K562 (cell line): ENCODE measurements around the gene PSMG3. TPM values are rescaled to one million over a fixed set of nuclear protein-coding genes. Genes with fewer than 3 reads are reported as not detected.

Experiments
- CXXC5 ChIP-seq: fragments of 250-450 bp; sonication (Bioruptor Pico); IDR thresholded peaks from 2 replicates; pipeline ENCODE4 v1.8.0; 2022; ENCODE audit warnings: inconsistent platforms, mild to moderate bottlenecking, moderate library complexity
- FUS ChIP-seq: fragments of 200-400 bp; formaldehyde crosslinking; optimal IDR thresholded peaks from 2 replicates; pipeline ENCODE3; 2017; ENCODE audit warnings: low read depth, low read length
- GMEB1 ChIP-seq: fragments of 250-450 bp; sonication (Bioruptor Pico); IDR thresholded peaks from 2 replicates; pipeline ENCODE4 v1.4.0; 2020; ENCODE audit warnings: mild to moderate bottlenecking
- GTF3C2 ChIP-seq: IDR thresholded peaks from 3 replicates; pipeline ENCODE4 v1.6.1; 2011; ENCODE audit warnings: borderline replicate concordance, mild to moderate bottlenecking, moderate library complexity; ENCODE audit not compliant: insufficient read length; ENCODE audit errors: extremely low read depth
- NR3C1 ChIP-seq: sonication (generic); formaldehyde crosslinking; IDR thresholded peaks from 2 replicates; pipeline ENCODE4 v1.8.1; 2022; ENCODE audit warnings: missing genetic modification reagents
- TBP ChIP-seq: optimal IDR thresholded peaks from 2 replicates; pipeline ENCODE3; 2011; ENCODE audit warnings: low read depth, low read length, improper control_type of control experiment
- ZBTB9 ChIP-seq: fragments of 450-650 bp; formaldehyde crosslinking; IDR thresholded peaks from 2 replicates; pipeline ENCODE4 v1.4.0; 2020; ENCODE audit warnings: mild to moderate bottlenecking, moderate library complexity
- ZNF12 ChIP-seq: sonication (generic); formaldehyde crosslinking; IDR thresholded peaks from 2 replicates; pipeline ENCODE4 v1.4.0; 2020; ENCODE audit warnings: mild to moderate bottlenecking, missing genetic modification reagents
- ZNF134 ChIP-seq: fragments of 250-450 bp; sonication (Bioruptor Pico); conservative IDR thresholded peaks from 2 replicates; pipeline ENCODE4 v1.4.0; 2020
- ZNF324 ChIP-seq: fragments of 250-450 bp; sonication (Bioruptor Pico); IDR thresholded peaks from 2 replicates; pipeline ENCODE4 v1.4.0; 2020; ENCODE audit warnings: mild to moderate bottlenecking
- ZNF609 ChIP-seq: sonication (generic); formaldehyde crosslinking; IDR thresholded peaks from 2 replicates; pipeline ENCODE4 v1.8.1; 2023; ENCODE audit warnings: missing genetic modification reagents, mild to moderate bottlenecking, borderline replicate concordance
- ZNF639 ChIP-seq, 2 experiments: fragments of 200-800 bp in 1 of 2; sonication (Bioruptor generic) in 1 of 2; sonication (generic) in 1 of 2; formaldehyde crosslinking in 1 of 2; IDR thresholded peaks in 1 of 2; conservative IDR thresholded peaks in 1 of 2; 2 replicates each; pipeline versions ENCODE4 v1.5.0 to v1.6.1; 2016 to 2020; ENCODE audit warnings: missing compliant biosample characterization in 1 of 2, missing genetic modification characterization in 1 of 2, missing genetic modification reagents in 1 of 2
- ZNF699 ChIP-seq: fragments of 250-450 bp; sonication (Bioruptor Pico); IDR thresholded peaks from 2 replicates; pipeline ENCODE4 v1.8.0; 2021; ENCODE audit warnings: mild to moderate bottlenecking, moderate library complexity; ENCODE audit not compliant: insufficient replicate concordance
- polyA plus RNA-seq, 8 experiments: library from polyadenylated mRNA; depleted of rRNA in 4 of 8; stranded (reverse) in 5 of 8; unstranded in 3 of 8; fragments of >200 nt; fragmentation: Nextera tagmentation in 2 of 8; fragmentation: Illumina TruSeq in 1 of 8; extraction: Ambion mirVana in 2 of 8; extraction: Trizol in 1 of 8; gene quantifications; 2 replicates each; pipeline versions ENCODE4 v1.2.1 to v1.2.3, GENCODE V29; 2011 to 2014; ENCODE audit warnings: inconsistent platforms in 1 of 8, missing spikeins in 1 of 8
- total RNA-seq, 7 experiments: library from RNA; depleted of rRNA in 6 of 7; stranded (reverse); fragments of >200 nt in 6 of 7; fragmentation: Illumina TruSeq in 2 of 7; extraction: Trizol in 2 of 7; gene quantifications; 2 replicates each; pipeline versions ENCODE4 v1.2.1 to v1.2.3, GENCODE V29; 2011 to 2021; ENCODE audit warnings: low replicate concordance in 1 of 7

Gene PSMG3
- total and polyA plus RNA-seq, 9 of the 15 experiments (the other 6 are each of a cell fraction or from before 2014, with no cell fraction given), result 34.8 to 122 (median 80.1) TPM

GRCh38 chr7:1569833-1570632 lies at the start of gene PSMG3 (continued):
- TF ChIP-seq GTF3C2, result no peak
- peak in 1 of 2 experiments; percentile 75; a peak in 2 of 4 replicates for TF ChIP-seq ZNF639 (CRISPR knock-in tag; conservative IDR thresholded peaks at IDR 0.05 in 1 of 2, IDR thresholded peaks at IDR 0.05 in 1 of 2)
- no peak for TF ChIP-seq FUS
- no peak for TF ChIP-seq ZNF324 (CRISPR knock-in tag)
- no peak for TF ChIP-seq ZNF699
- peak; percentile 83; the same call in 1 of the 2 replicates for TF ChIP-seq ZBTB9 (CRISPR knock-in tag)
- TF ChIP-seq CXXC5 (CRISPR knock-in tag), result peak; percentile 98
- TF ChIP-seq TBP, result peak; percentile 86
- TF ChIP-seq ZNF134 (CRISPR knock-in tag), result no peak
- TF ChIP-seq GMEB1 (CRISPR knock-in tag), result peak; percentile 98
- TF ChIP-seq ZNF12 (CRISPR knock-in tag), result peak; percentile 38; the same call in 1 of the 2 replicates
- TF ChIP-seq ZNF609 (CRISPR knock-in tag), result no peak
- TF ChIP-seq NR3C1, result no peak
